Left cardiac atrium (tissue), 4 donors: ENCODE measurements around the gene TRPM5. TPM values are rescaled to one million over a fixed set of nuclear protein-coding genes. Genes with fewer than 3 reads are reported as not detected.
A peak's percentile ranks its signal among the peaks of the same experiment; 100 is the strongest.

Experiments used
- ATAC-seq, 2 donors: fragments of 200-7000 bp; cut with Tn5 transposase; one replicate each; pipeline ENCODE4 v1.9.1; 2020; ENCODE audit warnings: mild to moderate bottlenecking in 2 of 2, moderate library complexity in 2 of 2
- DNase-seq: peaks from one replicate; pipeline ENCODE4 v3.0.0-alpha.2; 2020
- intact Hi-C, 2 donors: fragments of 100-400 bp; cut with DNase I; formaldehyde crosslinking; loops; one replicate each; pipeline versions ENCODE4 v1.14.1 to v1.15.1; 2022 to 2023
- total RNA-seq, 2 donors: library from RNA; stranded (reverse); fragmentation: NEBNext Ultra II Directional; extraction: Animal tissue kit (Norgen Biotek cat#: 25700); gene quantifications; one replicate each; pipeline ENCODE4 v1.2.1, GENCODE V29; 2021
- donor health status: DM: no; HTN: yes; CAD: no.
- donor health status: DM: no; HTN: yes; CAD: no; lungs with severe emphysema.
- donor health status: DM: yes; HTN: yes; CAD: no.
- donor health status: Dilated cardiomyopathy.

TRPM5 gene
- total RNA-seq, 2 donors from 2014 or later, result not detected

GRCh38 chr11:2400762-2401435, 43.4 kb downstream of the TRPM5 start:
- no peak for DNase-seq
- intact Hi-C loops, result no loop called here
- peak; percentile 6 to 7 for ATAC-seq

GRCh38 chr11:2400069-2400761, 44.1 kb downstream of the TRPM5 start, which contains the start of gene TSSC4:
TSS of gene TSSC4 (plus strand) at chr11:2400750. CDS start at chr11:2402634, 1,884 bp downstream.
- intact Hi-C loops, result no loop called here
- ATAC-seq, result peak; percentile 91

GRCh38 chr11:2399488-2400068, 44.7 kb downstream of the TRPM5 start:
- ATAC-seq (peak in 1 of 2 donors; percentile 2), DNase-seq (no peak)
- intact Hi-C loops, result no loop called here

More at GRCh38 chr11:2400069-2400761, 44.1 kb downstream of the TRPM5 start, which contains the start of gene TSSC4:
- DNase-seq, result peak; percentile 100

GRCh38 chr11:2398664-2399355, 45.5 kb downstream of the TRPM5 start:
- ATAC-seq (no peak), DNase-seq (no peak)
- intact Hi-C loops, result no loop called here

GRCh38 chr11:2397005-2397404, 47.3 kb downstream of the TRPM5 start:
- ATAC-seq, result no peak
- no peak for DNase-seq
- intact Hi-C loops, result no loop called here

- intact Hi-C loops, result no loop called here
- ATAC-seq (no peak), DNase-seq (no peak)
Observed at GRCh38 chr11:2396471-2396870, 47.8 kb downstream of the TRPM5 start.

- ATAC-seq, result no peak
- no peak for DNase-seq
- intact Hi-C loops, result no loop called here
Observed at GRCh38 chr11:2395856-2396255, 48.5 kb downstream of the TRPM5 start.

- intact Hi-C loops, result no loop called here
Observed at GRCh38 chr11:2395211-2395730, 49.0 kb downstream of the TRPM5 start.

GRCh38 chr11:2394818-2395105, 49.6 kb downstream of the TRPM5 start:
- no peak for DNase-seq
- intact Hi-C loops, result no loop called here
- ATAC-seq, result no peak

More at GRCh38 chr11:2395211-2395730, 49.0 kb downstream of the TRPM5 start:
- DNase-seq (no peak), ATAC-seq (no peak)

Other genes starting within 250 kb of the TRPM5 start
- under 1 TPM; 0.39 to 0.50 TPM for gene ASCL2, start 173.9 kb downstream of the TRPM5 start, total RNA-seq
- 10 to 100 TPM in 1 of 2 donors, 1 to 10 TPM in 1; 4.8 to 19.1 TPM for gene C11orf21, start 142.6 kb downstream of the TRPM5 start, total RNA-seq
- gene TSPAN32, start 142.5 kb downstream of the TRPM5 start, total RNA-seq, result 10 to 100 TPM; 11.6 to 15.0 TPM
- 100 to 1,000 TPM; 699 to 773 TPM for gene CD81, start 67.2 kb downstream of the TRPM5 start, total RNA-seq
- gene TSSC4, start 43.8 kb downstream of the TRPM5 start, total RNA-seq, result 10 to 100 TPM; 34.9 to 45.7 TPM
- 10 to 100 TPM; 33.5 to 39.7 TPM for gene KCNQ1, start 494 bp upstream of the TRPM5 start, total RNA-seq